H9 (cell line): ENCODE measurements around the gene SLC26A5. TPM values are rescaled to one million over a fixed set of nuclear protein-coding genes. Genes with fewer than 3 reads are reported as not detected.

Source experiments
- DNase-seq: peaks from one replicate; pipeline ENCODE4 v3.0.0-alpha.2; 2017
- H2AFZ ChIP-seq: one replicate; pipeline ENCODE4 v1.6.1; 2013; ENCODE audit warnings: mild to moderate bottlenecking, low read length, control low read depth, moderate library complexity
- H2AK5ac ChIP-seq: 2 replicates; pipeline ENCODE4 v1.6.1; 2013; ENCODE audit warnings: low read length, control low read depth, mixed read lengths; ENCODE audit not compliant: insufficient read length
- H2BK120ac ChIP-seq: one replicate; pipeline ENCODE4 v1.6.1; 2013; ENCODE audit warnings: low read depth, mild to moderate bottlenecking, low read length, control low read depth, inconsistent platforms; ENCODE audit not compliant: poor library complexity, severe bottlenecking
- H2BK12ac ChIP-seq: 2 replicates; pipeline ENCODE4 v1.6.1; 2013; ENCODE audit warnings: low read length, control low read depth, mixed read lengths, low read depth; ENCODE audit not compliant: insufficient read length
- H2BK15ac ChIP-seq: 2 replicates; pipeline ENCODE4 v1.6.1; 2013; ENCODE audit warnings: low read depth, low read length, control low read depth
- H2BK20ac ChIP-seq: one replicate; pipeline ENCODE4 v1.6.1; 2013; ENCODE audit warnings: low read depth, mild to moderate bottlenecking, low read length, control low read depth, inconsistent platforms; ENCODE audit not compliant: poor library complexity, severe bottlenecking
- H2BK5ac ChIP-seq: 2 replicates; pipeline ENCODE4 v1.6.1; 2013; ENCODE audit warnings: low read length, control low read depth, mixed read lengths; ENCODE audit not compliant: insufficient read length
- H3K14ac ChIP-seq: 2 replicates; pipeline ENCODE4 v1.6.1; 2013; ENCODE audit warnings: low read length, control low read depth; ENCODE audit not compliant: insufficient read depth
- H3K18ac ChIP-seq: 2 replicates; pipeline ENCODE4 v1.6.1; 2013; ENCODE audit warnings: low read depth, mild to moderate bottlenecking, mixed read lengths, low read length, control low read depth; ENCODE audit not compliant: insufficient read length
- H3K23ac ChIP-seq: 2 replicates; pipeline ENCODE4 v1.6.1; 2013; ENCODE audit warnings: low read length, control low read depth, mixed read lengths, low read depth; ENCODE audit not compliant: insufficient read length
- H3K23me2 ChIP-seq: 2 replicates; pipeline ENCODE4 v1.6.1; 2013; ENCODE audit warnings: low read depth, mild to moderate bottlenecking, mixed read lengths, low read length, control low read depth; ENCODE audit not compliant: insufficient read length, poor library complexity, severe bottlenecking
- H3K27ac ChIP-seq: 2 replicates; pipeline ENCODE4 v1.5.1; 2013; ENCODE audit warnings: low read length, control low read depth, mixed read lengths, low read depth; ENCODE audit not compliant: insufficient read length
- H3K27me3 ChIP-seq: 2 replicates; pipeline ENCODE4 v1.6.1; 2013; ENCODE audit warnings: low read length, control low read depth, inconsistent platforms; ENCODE audit not compliant: insufficient read depth
- H3K4ac ChIP-seq: 2 replicates; pipeline ENCODE4 v1.6.1; 2013; ENCODE audit warnings: low read depth, mild to moderate bottlenecking, control low read depth, inconsistent platforms, low read length, moderate library complexity
- H3K4me1 ChIP-seq: 2 replicates; pipeline ENCODE4 v1.6.1; 2013; ENCODE audit warnings: low read length, control low read depth, inconsistent platforms; ENCODE audit not compliant: insufficient read depth
- H3K4me2 ChIP-seq: 2 replicates; pipeline ENCODE4 v1.6.1; 2013; ENCODE audit warnings: low read length, control low read depth, mixed read lengths; ENCODE audit not compliant: insufficient read length, insufficient read depth
- H3K56ac ChIP-seq: 2 replicates; pipeline ENCODE4 v1.6.1; 2013; ENCODE audit warnings: low read depth, mild to moderate bottlenecking, mixed read lengths, low read length, control low read depth; ENCODE audit not compliant: insufficient read length
- H3K79me1 ChIP-seq: 2 replicates; pipeline ENCODE4 v1.6.1; 2013; ENCODE audit warnings: low read depth, mild to moderate bottlenecking, moderate library complexity, low read length, control low read depth, inconsistent platforms; ENCODE audit not compliant: insufficient read depth, poor library complexity, severe bottlenecking
- H3K79me2 ChIP-seq: 2 replicates; pipeline ENCODE4 v1.6.1; 2013; ENCODE audit warnings: low read length, control low read depth, inconsistent platforms; ENCODE audit not compliant: insufficient read depth
- H3K9ac ChIP-seq: 2 replicates; pipeline ENCODE4 v1.6.1; 2013; ENCODE audit warnings: low read length, control low read depth, mixed read lengths; ENCODE audit not compliant: insufficient read length; ENCODE audit errors: extremely low read depth
- H3K9me3 ChIP-seq: one replicate; pipeline ENCODE4 v1.6.1; 2013; ENCODE audit warnings: low read depth, low read length, inconsistent platforms; ENCODE audit not compliant: control insufficient read depth
- H3T11ph ChIP-seq: one replicate; pipeline ENCODE4 v1.6.1; 2013; ENCODE audit warnings: mild to moderate bottlenecking, low read length, control low read depth, inconsistent platforms
- H4K20me1 ChIP-seq: one replicate; pipeline ENCODE4 v1.6.1; 2013; ENCODE audit not compliant: control insufficient read depth, insufficient read length, insufficient read depth
- H4K5ac ChIP-seq: 2 replicates; pipeline ENCODE4 v1.6.1; 2013; ENCODE audit warnings: low read depth, mild to moderate bottlenecking, mixed read lengths, low read length, control low read depth; ENCODE audit not compliant: insufficient read length
- H4K8ac ChIP-seq: replicated peaks from 2 replicates; pipeline ENCODE4 v1.6.1; 2013; ENCODE audit warnings: low read length, control low read depth, mixed read lengths, low read depth; ENCODE audit not compliant: insufficient read length
- H4K91ac ChIP-seq: 2 replicates; pipeline ENCODE4 v1.6.1; 2013; ENCODE audit warnings: low read depth, mild to moderate bottlenecking, moderate library complexity, mixed read lengths, low read length, control low read depth; ENCODE audit not compliant: insufficient read length
- H3K27ac Mint-ChIP-seq, 3 experiments: 2 replicates in 2 of 3; 3 replicates in 1 of 3; pipeline ENCODE4 v1.8.0; 2020 to 2021; ENCODE audit warnings: mixed read lengths in 3 of 3, mild to moderate bottlenecking in 1 of 3, moderate library complexity in 1 of 3
- H3K27me3 Mint-ChIP-seq: 2 replicates; pipeline ENCODE4 v1.8.0; 2021; ENCODE audit warnings: low read depth, mild to moderate bottlenecking, moderate library complexity, mixed read lengths
- H3K36me3 Mint-ChIP-seq, 3 experiments: 2 replicates in 2 of 3; 3 replicates in 1 of 3; pipeline ENCODE4 v1.8.0; 2020 to 2021; ENCODE audit warnings: low read depth in 3 of 3, mixed read lengths in 3 of 3; ENCODE audit not compliant: insufficient read depth in 1 of 3
- H3K4me1 Mint-ChIP-seq, 2 experiments: 2 replicates each; pipeline ENCODE4 v1.8.0; 2020; ENCODE audit warnings: mixed read lengths in 2 of 2
- H3K4me3 Mint-ChIP-seq, 2 experiments: 2 replicates in 1 of 2; 3 replicates in 1 of 2; pipeline ENCODE4 v1.8.0; 2020 to 2021; ENCODE audit warnings: mild to moderate bottlenecking in 2 of 2, mixed read lengths in 2 of 2, moderate library complexity in 1 of 2
- H3K9me3 Mint-ChIP-seq, 2 experiments: 2 replicates in 1 of 2; 3 replicates in 1 of 2; pipeline ENCODE4 v1.8.0; 2020; ENCODE audit warnings: mild to moderate bottlenecking in 2 of 2, mixed read lengths in 2 of 2, moderate library complexity in 1 of 2
- CTCF ChIP-seq: fragments of 200-600 bp; sonication (generic); conservative IDR thresholded peaks from 3 replicates; pipeline ENCODE4 v1.8.0; 2021; ENCODE audit warnings: antibody characterized with exemption, mild to moderate bottlenecking
- WGBS: extraction: QIAGEN DNeasy Blood & Tissue Kit; methylation state at CpG from one replicate; pipeline ENCODE4 v1.1.7; 2013; ENCODE audit warnings: missing lambda C conversion rate, low lambda C conversion rate, mixed read lengths; ENCODE audit not compliant: insufficient read length; ENCODE audit errors: extremely low coverage; 5-methylcytosine and 5-hydroxymethylcytosine counted together
- total RNA-seq: library from RNA; stranded (reverse); gene quantifications from 2 replicates; pipeline ENCODE4 v1.2.1, GENCODE V29; 2021

Gene SLC26A5
- total RNA-seq, 1 experiment from 2014 or later = not detected

- Histone ChIP-seq H3K9me3 (no peaks in the 10 kb centered on the region), H4K8ac (no peak overlapping the region), H2BK120ac (no peak overlapping the region), H3K23me2 (no peaks in the 10 kb centered on the region), H2AK5ac (no peak overlapping the region), H2BK15ac (no peak overlapping the region), H2AFZ (no peak overlapping the region), H3K79me1 (no peaks in the 10 kb centered on the region), H2BK5ac (no peak overlapping the region), H3K14ac (no peak overlapping the region), H3K23ac (no peak overlapping the region), H3K18ac (no peak overlapping the region), H4K91ac (no peak overlapping the region), H2BK20ac (no peak overlapping the region), H2BK12ac (no peak overlapping the region), H3K4me2 (no peak overlapping the region), H3K27me3 (no peaks in the 10 kb centered on the region), H3K79me2 (no peaks in the 10 kb centered on the region), H3T11ph (no peak overlapping the region), H3K56ac (no peak overlapping the region), H3K9ac (no peak overlapping the region), H4K20me1 (no peaks in the 10 kb centered on the region), H3K4ac (no peak overlapping the region), H3K4me1 (no peaks in the 10 kb centered on the region), H4K5ac (no peak overlapping the region), H3K27ac (no peak overlapping the region)
- no peak for TF ChIP-seq CTCF
- Mint-ChIP-seq H3K27me3 (peaks cover 2% of the 10 kb centered on the region; the same call in 1 of the 2 replicates), H3K9me3 (no peaks in the 10 kb centered on the region), H3K36me3 (no peaks in the 10 kb centered on the region), H3K4me3 (no peak overlapping the region), H3K27ac (peak overlapping the region in 1 of 3 experiments; percentile 77; a peak in 1 of 7 replicates), H3K4me1 (no peaks in the 10 kb centered on the region)
- no peak for DNase-seq
- no CpG with 5 or more reads among the region's 3 CpGs for WGBS
Observed at GRCh38 chr7:103389263-103389662, 56.7 kb downstream of the SLC26A5 start.
